Fibroblast of villous mesenchyme (primary cell): ENCODE results near the gene MMS22L. TPM values are rescaled to one million over a fixed set of nuclear protein-coding genes. Genes with fewer than 3 reads are reported as not detected.

Experiments
- DNase-seq: peaks from one replicate; pipeline ENCODE4 v3.0.0-alpha.2; 2010; ENCODE audit warnings: low read depth
- H3K4me3 ChIP-seq: 2 replicates; pipeline ENCODE4 v1.5.1; 2011; ENCODE audit warnings: low read depth, mild to moderate bottlenecking, low read length
- total RNA-seq: library from RNA; depleted of rRNA; stranded (reverse); fragments of >200 nt; gene quantifications from 2 replicates; pipeline ENCODE4 v1.2.3, GENCODE V29; 2012
- TF ChIP-seq, protein P1 (sequence below): IDR thresholded peaks from 2 replicates; pipeline ENCODE4 v1.5.1; 2012; ENCODE audit warnings: low read depth, mild to moderate bottlenecking, low read length; ENCODE audit not compliant: insufficient read depth

The MMS22L gene
- 11.6 and 19.4 TPM in 2 replicates for total RNA-seq

GRCh38 chr6:97282726-97283617 is at the start of gene MMS22L:
TSS of gene MMS22L (minus strand) at chr6:97283216. CDS start at chr6:97282477, 739 bp downstream.
- TF ChIP-seq, protein P1, sequence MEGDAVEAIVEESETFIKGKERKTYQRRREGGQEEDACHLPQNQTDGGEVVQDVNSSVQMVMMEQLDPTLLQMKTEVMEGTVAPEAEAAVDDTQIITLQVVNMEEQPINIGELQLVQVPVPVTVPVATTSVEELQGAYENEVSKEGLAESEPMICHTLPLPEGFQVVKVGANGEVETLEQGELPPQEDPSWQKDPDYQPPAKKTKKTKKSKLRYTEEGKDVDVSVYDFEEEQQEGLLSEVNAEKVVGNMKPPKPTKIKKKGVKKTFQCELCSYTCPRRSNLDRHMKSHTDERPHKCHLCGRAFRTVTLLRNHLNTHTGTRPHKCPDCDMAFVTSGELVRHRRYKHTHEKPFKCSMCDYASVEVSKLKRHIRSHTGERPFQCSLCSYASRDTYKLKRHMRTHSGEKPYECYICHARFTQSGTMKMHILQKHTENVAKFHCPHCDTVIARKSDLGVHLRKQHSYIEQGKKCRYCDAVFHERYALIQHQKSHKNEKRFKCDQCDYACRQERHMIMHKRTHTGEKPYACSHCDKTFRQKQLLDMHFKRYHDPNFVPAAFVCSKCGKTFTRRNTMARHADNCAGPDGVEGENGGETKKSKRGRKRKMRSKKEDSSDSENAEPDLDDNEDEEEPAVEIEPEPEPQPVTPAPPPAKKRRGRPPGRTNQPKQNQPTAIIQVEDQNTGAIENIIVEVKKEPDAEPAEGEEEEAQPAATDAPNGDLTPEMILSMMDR: no peak
- peak; percentile 95 for DNase-seq
- H3K4me3 ChIP-seq: peak within 1 kb of the TSS; percentile 98

GRCh38 chr6:97322811-97323210 is 39.8 kb upstream of the MMS22L start:
- no peak for DNase-seq
- H3K4me3 ChIP-seq: no peak overlapping the region
- TF ChIP-seq, protein P1: no peak

GRCh38 chr6:97322226-97322625 is 39.2 kb upstream of the MMS22L start:
- H3K4me3 ChIP-seq: no peak overlapping the region
- DNase-seq: no peak
- TF ChIP-seq, protein P1: no peak

DNA sequence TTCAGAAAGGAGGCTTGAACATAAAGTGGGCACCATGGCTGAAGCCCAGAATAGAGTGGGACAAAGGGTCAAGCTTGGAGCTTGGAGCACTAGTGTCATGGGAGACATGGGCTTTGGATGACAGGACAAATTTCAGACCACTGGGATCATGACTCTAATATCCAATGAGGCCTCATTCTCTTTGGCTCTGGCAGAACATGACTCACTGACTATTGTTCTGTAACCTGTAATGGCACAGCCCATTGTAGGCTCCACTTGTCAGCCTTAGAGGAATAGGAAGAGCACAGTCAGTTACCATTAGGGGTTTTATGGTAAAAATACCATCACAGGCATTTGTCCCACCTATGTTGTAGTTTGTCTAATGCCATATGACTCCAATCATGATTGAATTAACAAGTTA is 34.0 kb upstream of the MMS22L start:
- H3K4me3 ChIP-seq: no peak overlapping the region
- DNase-seq: no peak
- TF ChIP-seq, protein P1: no peak

DNA sequence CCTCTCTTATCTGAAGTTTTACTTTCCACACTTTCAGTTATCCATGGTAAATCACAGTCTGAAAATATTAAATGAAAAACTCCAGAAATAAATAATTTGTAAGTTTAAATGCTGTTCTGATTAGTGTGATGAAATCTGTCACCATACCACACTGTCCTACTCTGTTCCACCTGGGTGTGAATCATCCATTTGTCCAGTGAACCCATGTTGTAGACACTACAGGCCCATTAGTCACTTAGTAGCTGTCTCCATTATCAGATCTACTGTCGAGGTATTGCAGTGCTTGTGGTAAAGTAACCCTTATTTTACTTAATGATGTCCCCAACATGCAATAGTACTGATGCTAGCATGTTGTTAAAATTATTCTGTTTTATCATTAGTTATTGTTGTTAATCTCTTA is 29.2 kb upstream of the MMS22L start:
- no peak for DNase-seq
- no peak overlapping the region for H3K4me3 ChIP-seq

DNA sequence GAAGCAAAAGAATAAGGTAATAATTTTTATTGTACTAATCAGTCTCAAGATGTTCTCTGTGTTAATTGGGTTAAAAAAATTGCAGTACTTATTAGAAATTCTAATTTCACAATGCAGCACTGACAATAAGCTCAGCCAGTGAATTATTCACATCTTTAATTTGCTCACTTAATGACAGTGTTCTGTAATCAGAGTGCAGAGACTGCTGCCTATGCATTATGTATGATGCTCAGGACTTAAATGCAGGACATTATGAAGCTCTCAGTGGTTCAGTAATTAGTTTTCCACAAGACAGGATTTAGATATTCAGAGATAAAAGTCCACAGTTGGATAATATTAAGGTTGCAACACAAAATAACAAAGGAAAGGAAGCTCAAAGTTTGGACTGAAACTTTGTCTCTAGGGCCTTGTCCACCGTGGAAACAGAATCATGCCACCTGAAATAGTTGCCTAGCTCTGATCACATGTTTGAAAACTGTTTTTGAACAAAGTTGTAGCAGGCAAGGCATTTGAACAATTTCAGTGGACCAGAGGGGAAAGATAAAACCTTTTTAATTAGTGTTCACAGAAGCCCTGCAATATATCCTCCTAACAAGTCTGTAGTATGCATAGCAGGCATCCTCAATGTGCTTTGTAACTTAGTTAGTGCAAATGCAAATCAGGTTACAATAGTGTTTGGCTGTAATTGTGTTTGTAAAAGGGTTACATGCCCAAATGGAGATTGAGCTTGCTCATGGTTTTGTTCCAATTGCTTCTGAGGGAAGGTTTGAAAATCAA is 23.7 kb upstream of the MMS22L start:
- no peak overlapping the region for H3K4me3 ChIP-seq
- no peak for DNase-seq
- TF ChIP-seq, protein P1: no peak

More for the DNA sequence above, 29.2 kb upstream of the MMS22L start:
- TF ChIP-seq, protein P1: no peak
